ENCODE results near the gene MEIKIN.

- no peak for TF ChIP-seq CTCF (optimal IDR thresholded peaks at IDR 0.05 in 1 of 3, IDR thresholded peaks at IDR 0.05 in 1 of 3, conservative IDR thresholded peaks at IDR 0.05 in 1 of 3; ENCODE audit: extremely low read depth in 1 of 3, insufficient read depth in 2 of 3, low read length in 3 of 3)
- TF ChIP-seq EZH2 (IDR thresholded peaks at IDR 0.05; ENCODE audit: low read length): no peak
These were observed 180.2 kb downstream of the MEIKIN start for GRCh38 chr5:131765261-131765660.

All from keratinocyte (primary cell).